ENCODE data around the gene TCEANC2.

TCEANC2 gene

GRCh38 chr1:54114955-54115354 is 61.5 kb downstream of the TCEANC2 start:
- DNase-seq (ENCODE audit: low read depth): no peak

GRCh38 chr1:54115520-54115919 is 62.1 kb downstream of the TCEANC2 start:
- DNase-seq (ENCODE audit: low read depth): no peak

- DNase-seq (ENCODE audit: low read depth): no peak
Observed at GRCh38 chr1:54117815-54118563, 64.6 kb downstream of the TCEANC2 start.

- DNase-seq (ENCODE audit: low read depth): peak; percentile 72
Observed at GRCh38 chr1:54118704-54119103, 65.3 kb downstream of the TCEANC2 start.

GRCh38 chr1:54120018-54120697 is 66.8 kb downstream of the TCEANC2 start:
- DNase-seq (ENCODE audit: low read depth): no peak

GRCh38 chr1:54120698-54121481 is 67.5 kb downstream of the TCEANC2 start:
- DNase-seq (ENCODE audit: low read depth): no peak

- DNase-seq (ENCODE audit: low read depth): peak; percentile 27
Observed at GRCh38 chr1:54121482-54122134, 68.2 kb downstream of the TCEANC2 start.

- no peak for DNase-seq (ENCODE audit: low read depth)
Observed at GRCh38 chr1:54122135-54122751, 68.8 kb downstream of the TCEANC2 start.

GRCh38 chr1:54122992-54123391 is 69.6 kb downstream of the TCEANC2 start:
- no peak for DNase-seq (ENCODE audit: low read depth)

GRCh38 chr1:54124472-54124871 is 71.1 kb downstream of the TCEANC2 start:
- no peak for DNase-seq (ENCODE audit: low read depth)

GRCh38 chr1:54124906-54125305 is 71.5 kb downstream of the TCEANC2 start:
- DNase-seq (ENCODE audit: low read depth): no peak

- DNase-seq (ENCODE audit: low read depth): no peak
Observed at GRCh38 chr1:54125386-54126070, 72.1 kb downstream of the TCEANC2 start.

- no peak for DNase-seq (ENCODE audit: low read depth)
Observed at GRCh38 chr1:54126271-54126815, 72.9 kb downstream of the TCEANC2 start.

GRCh38 chr1:54127594-54128300 is 74.3 kb downstream of the TCEANC2 start:
- DNase-seq (ENCODE audit: low read depth): no peak

- no peak for DNase-seq (ENCODE audit: low read depth)
Observed at GRCh38 chr1:54129858-54130257, 76.5 kb downstream of the TCEANC2 start.

GRCh38 chr1:54131419-54131818 is 78.0 kb downstream of the TCEANC2 start:
- DNase-seq (ENCODE audit: low read depth): no peak

GRCh38 chr1:54132495-54132894 is 79.1 kb downstream of the TCEANC2 start:
- no peak for DNase-seq (ENCODE audit: low read depth)

- DNase-seq (ENCODE audit: low read depth): no peak
Observed at GRCh38 chr1:54134295-54134694, 80.9 kb downstream of the TCEANC2 start.

- no peak for DNase-seq (ENCODE audit: low read depth)
Observed at GRCh38 chr1:54135436-54136120, 82.2 kb downstream of the TCEANC2 start.
